Pulmonary artery endothelial cell (primary cell): ENCODE results near the gene DGKZ. TPM values are rescaled to one million over a fixed set of nuclear protein-coding genes. Genes with fewer than 3 reads are reported as not detected.

Experiments used
- DNase-seq: peaks from one replicate; pipeline ENCODE4 v3.0.0-alpha.2; 2011; ENCODE audit warnings: low read depth, low spot score
- total RNA-seq: library from RNA; depleted of rRNA; stranded (reverse); fragments of >200 nt; gene quantifications from 2 replicates; pipeline ENCODE4 v1.2.3, GENCODE V29; 2014

The DGKZ gene
- total RNA-seq, 1 donor from 2014 or later: 63.3 TPM

GRCh38 chr11:46343520-46343919 lies 3.7 kb upstream of the DGKZ start:
- DNase-seq: no peak

GRCh38 chr11:46345131-46345597 lies 2.1 kb upstream of the DGKZ start:
- no peak for DNase-seq

- DNase-seq: no peak
Measured at GRCh38 chr11:46345881-46346484, 1.3 kb upstream of the DGKZ start.

GRCh38 chr11:46347637-46348311 lies 511 bp downstream of the DGKZ start:
- DNase-seq: no peak

GRCh38 chr11:46348566-46349401 lies 1.5 kb downstream of the DGKZ start:
- no peak for DNase-seq

GRCh38 chr11:46350695-46351094 lies 3.4 kb downstream of the DGKZ start:
- no peak for DNase-seq

GRCh38 chr11:46351148-46351547 lies 3.9 kb downstream of the DGKZ start:
- no peak for DNase-seq

- no peak for DNase-seq
Measured at GRCh38 chr11:46351606-46352005, 4.3 kb downstream of the DGKZ start.

GRCh38 chr11:46352063-46352841 lies 5.0 kb downstream of the DGKZ start:
- DNase-seq: no peak

GRCh38 chr11:46353698-46354097 lies 6.4 kb downstream of the DGKZ start:
- DNase-seq: no peak

- DNase-seq: no peak
Measured at GRCh38 chr11:46356924-46357482, 9.7 kb downstream of the DGKZ start.

- no peak for DNase-seq
Measured at GRCh38 chr11:46357483-46357936, 10.2 kb downstream of the DGKZ start.

- DNase-seq: no peak
Measured at GRCh38 chr11:46359953-46360352, 12.7 kb downstream of the DGKZ start.

- no peak for DNase-seq
Measured at GRCh38 chr11:46360878-46361277, 13.6 kb downstream of the DGKZ start.

GRCh38 chr11:46361283-46362155 lies 14.3 kb downstream of the DGKZ start:
- DNase-seq: no peak

GRCh38 chr11:46362156-46363030 lies 15.1 kb downstream of the DGKZ start:
- DNase-seq: no peak

GRCh38 chr11:46363031-46363407 lies 15.8 kb downstream of the DGKZ start:
- DNase-seq: peak; percentile 68

GRCh38 chr11:46363455-46364005 lies 16.3 kb downstream of the DGKZ start:
- DNase-seq: peak; percentile 30

- no peak for DNase-seq
Measured at GRCh38 chr11:46364056-46364455, 16.8 kb downstream of the DGKZ start.
